ENCODE results near the gene PRKAG2.
"Not testable (repeated sequence)": the region's sequence is repeated elsewhere in the genome, so short reads cannot be mapped to it uniquely, and the experiment has no call there.

Gene PRKAG2

DNA sequence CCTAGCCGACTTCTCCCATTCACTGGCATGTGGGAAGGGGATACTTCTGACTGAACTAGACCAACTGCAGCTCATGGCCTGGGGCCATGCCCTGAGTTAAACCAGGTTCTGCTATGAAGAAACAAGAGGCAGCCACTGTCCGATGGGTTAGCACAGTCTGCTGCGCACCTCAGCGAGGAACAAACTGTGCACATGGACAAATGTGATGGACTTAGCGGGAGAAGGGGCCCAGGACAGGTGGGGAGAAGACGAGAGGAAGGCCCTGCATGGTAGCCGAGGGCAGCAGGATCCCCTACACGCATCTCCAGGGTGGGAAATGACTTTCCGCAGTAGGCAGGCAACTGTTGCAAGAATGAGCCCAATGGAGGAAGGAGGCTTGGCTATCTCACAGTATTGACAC lies 115.0 kb downstream of the PRKAG2 start:
- no peak for DNase-seq

DNA sequence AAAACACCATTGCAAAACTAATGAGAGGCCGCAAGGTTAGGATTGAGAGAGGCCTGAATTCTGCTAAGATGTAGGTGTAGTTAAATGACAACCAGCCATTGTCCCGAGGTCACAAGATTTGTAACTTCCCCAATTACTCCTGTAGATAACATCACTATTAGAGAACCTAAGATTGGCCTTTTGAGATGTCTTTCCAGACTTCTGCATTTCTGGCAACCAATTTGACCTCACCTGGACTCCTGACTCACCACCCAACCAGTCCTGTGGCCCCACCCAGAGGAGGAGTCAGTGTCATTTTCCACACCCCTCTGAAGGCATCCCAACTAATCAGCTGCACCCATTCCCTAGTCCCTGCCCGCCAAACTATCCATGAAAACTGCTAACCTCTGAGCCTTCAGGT lies 115.7 kb downstream of the PRKAG2 start:
- DNase-seq: no peak

- peak; percentile 47 to 51 for DNase-seq
Measured at GRCh38 chr7:151759591-151760042, 117.3 kb downstream of the PRKAG2 start.

GRCh38 chr7:151758622-151759540 lies 118.0 kb downstream of the PRKAG2 start:
- DNase-seq: no peak

DNA sequence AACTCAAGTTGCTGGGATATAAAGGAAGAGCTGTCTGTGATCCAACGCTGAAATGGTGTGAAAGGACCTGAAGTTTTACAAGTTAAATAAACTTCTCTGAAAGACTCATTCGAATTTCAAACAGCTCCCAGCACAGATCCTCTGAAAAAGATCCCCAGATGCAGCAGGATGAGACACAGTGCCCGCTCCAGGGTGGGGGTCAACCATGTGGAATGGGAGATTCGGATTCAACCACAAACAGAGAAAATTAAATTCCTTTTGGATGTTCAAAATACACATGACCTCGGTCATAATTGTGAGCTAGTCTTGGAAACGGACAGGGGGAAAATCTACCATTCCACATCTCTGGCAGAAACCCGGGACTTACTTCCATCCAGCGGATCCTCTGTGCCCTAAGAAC lies 119.6 kb downstream of the PRKAG2 start:
- DNase-seq: no peak

DNA sequence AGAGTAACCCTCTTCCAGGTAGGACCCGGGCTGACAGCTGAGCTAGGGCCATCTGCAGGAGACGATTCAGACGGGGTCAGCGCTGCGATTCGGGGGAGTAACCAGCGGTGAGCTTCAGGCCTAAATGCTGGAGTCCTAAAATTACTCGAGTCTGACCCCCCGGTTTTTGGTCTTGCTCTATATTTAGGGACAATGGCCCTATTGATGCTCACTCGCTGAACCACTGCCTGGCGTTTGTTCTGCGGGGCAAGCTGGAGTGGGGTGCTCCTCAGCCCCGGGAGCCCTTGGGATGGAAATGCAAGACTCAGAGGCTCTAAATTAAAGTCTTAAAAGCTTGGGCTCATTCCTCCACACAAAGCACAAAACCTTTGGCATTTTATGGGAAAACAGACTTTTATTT lies 120.0 kb downstream of the PRKAG2 start:
- no peak for DNase-seq

DNA sequence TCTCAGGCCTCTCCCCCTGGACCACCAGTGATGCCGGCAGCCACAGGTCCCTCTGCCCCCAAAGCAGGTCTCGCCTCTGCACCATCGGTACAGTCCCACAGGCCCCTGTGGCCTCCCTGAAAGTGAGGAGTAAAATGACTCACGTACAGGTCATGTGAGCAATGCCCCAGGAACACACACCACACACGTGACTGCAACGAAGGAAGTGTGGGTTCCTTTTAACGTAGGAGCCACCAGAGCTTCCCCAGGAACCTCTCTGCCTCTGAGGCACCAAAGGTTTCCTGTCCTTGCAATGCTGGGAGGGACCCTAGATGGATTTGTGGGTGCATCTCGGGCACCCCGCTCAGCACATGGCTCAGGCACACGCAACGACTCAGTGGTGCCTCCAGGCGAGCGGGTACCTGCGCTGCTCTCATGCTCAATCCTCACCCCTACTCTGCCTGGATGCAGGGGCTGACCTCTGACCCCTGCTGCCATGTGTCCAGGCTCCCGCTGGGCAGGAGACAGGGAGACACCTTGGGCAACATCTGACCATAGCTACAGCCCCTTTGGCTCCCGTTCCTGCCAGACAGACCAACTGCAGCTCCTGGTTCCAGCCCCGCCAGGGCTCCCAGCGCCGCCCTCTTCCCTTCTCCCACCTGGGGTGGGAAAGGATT lies 120.7 kb downstream of the PRKAG2 start:
- peak; percentile 41 to 43 for DNase-seq

- DNase-seq: no peak
Measured at GRCh38 chr7:151755131-151755801, 121.6 kb downstream of the PRKAG2 start.

DNA sequence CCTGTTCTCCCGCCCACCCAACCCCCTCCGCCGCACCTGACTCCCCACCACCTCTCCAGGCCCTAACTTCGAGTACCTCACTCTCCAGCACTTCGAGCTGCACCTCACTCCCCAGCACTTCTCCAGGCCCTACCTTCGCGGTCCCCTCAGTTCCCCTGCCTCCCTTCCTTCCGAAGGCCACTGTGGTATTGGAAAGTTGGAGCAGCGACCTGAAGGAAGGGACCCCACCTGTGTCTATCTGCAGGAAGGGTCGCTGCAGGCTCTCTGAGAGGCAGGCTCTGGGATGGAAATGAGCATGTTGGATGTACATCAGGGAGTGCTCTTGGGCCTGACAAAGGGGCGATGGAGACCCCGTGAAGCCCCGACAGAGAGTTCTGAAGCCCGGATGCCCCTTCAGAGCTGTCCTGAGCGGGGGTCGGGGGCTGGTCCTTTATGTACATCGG lies 122.2 kb downstream of the PRKAG2 start:
- DNase-seq: no peak

DNA sequence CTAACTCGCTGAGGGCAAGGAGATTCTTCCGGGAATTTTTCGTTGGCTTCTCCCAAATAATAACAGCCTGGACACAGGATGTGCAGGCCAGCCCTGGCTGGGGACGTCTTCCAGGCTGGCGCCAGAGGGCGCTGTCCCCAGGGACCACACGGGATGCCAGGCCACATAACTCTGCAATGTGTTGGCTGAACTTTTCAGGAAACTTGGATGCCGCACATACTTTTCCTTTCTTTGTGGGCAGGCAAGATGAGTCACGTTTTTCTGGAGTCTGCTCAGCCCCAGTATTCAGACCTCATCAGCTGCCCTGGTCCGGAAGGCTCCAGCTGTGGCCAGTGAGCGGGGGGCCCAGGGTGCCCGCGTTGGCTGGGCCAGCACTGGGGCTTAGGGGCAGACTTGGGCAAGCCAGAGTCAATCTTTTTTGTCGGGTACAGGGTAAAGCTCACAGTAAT lies 122.7 kb downstream of the PRKAG2 start:
- DNase-seq: no peak

DNA sequence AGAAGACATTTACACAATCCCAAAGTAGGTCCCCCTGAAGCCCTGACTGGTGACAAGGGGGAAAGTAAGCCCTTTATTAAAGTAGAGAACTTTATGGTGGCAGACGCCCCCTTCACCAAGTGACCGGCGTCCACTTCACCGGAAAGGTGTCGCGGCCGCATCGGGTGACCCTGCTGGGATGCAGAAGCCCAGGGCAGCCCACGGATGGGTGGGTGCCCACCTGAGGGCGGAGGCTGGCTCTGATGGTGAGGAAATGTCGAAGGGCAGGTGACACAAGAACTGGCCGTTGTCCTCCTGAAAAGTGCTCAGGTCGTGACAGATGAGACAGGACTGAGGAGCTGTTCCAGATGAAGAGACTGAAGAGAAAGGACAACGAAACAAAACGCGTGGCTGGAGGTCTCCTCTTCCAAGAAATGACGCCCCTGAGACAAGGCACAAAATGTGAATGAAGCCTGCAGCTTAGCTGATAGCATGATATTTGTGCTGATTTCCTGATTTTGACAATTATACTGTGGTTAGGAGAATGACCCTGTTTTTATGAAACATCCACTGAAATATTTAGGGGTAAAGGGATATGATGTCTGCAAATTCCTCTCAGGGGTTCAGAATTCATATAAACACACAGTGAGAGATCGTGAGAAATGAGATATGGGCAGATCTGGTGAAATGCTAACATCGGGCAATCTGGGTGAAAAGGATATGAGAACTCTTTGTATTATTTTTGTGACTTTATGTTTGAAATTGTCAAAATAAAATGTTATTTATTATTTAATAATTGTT lies 123.9 kb downstream of the PRKAG2 start:
- no peak for DNase-seq

- no peak for DNase-seq
Measured at GRCh38 chr7:151752037-151752436, 124.9 kb downstream of the PRKAG2 start.

DNA sequence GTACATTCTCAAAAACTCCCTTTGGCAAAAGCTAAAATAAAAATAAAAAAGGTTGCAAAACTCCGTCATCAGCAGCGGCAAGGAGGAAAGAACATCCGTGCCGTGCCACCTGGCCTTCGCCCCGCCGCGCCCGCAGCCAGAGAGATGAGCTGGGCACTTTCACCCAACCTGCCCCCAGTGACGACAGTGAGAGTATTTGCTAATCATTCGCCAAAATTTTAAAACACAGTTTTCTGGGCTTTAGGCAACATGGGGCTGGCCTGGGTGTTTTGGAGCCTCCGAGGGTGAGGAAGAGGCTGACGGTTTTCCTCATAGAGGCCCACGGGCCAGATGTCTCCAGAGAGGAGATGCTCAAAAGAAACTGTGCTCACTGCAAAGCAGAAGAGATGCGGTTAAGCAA lies 128.2 kb downstream of the PRKAG2 start:
- DNase-seq: no peak

DNA sequence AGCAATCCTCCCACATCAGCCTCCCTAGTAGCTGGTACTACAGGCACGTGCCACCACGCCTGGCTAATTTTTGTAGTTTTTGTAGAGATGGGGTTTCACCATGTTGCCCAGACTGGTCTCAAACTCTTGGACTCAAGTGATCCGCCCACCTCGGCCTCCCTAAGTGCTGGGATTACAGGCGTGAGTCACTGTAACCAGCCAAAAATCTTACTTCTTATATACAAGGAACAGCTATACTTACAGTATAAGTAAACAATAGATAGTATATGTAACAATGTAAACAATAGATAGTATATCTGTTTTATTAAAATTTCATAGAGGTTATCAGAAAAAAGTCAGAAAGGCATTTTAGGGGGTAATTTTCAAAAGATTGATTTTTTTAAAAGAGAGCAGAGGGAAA lies 128.9 kb downstream of the PRKAG2 start:
- DNase-seq: not testable (repeated sequence)

GRCh38 chr7:151745706-151746105 lies 131.2 kb downstream of the PRKAG2 start:
- no peak for DNase-seq

- no peak for DNase-seq
Measured at GRCh38 chr7:151744656-151745638, 132.0 kb downstream of the PRKAG2 start.

DNA sequence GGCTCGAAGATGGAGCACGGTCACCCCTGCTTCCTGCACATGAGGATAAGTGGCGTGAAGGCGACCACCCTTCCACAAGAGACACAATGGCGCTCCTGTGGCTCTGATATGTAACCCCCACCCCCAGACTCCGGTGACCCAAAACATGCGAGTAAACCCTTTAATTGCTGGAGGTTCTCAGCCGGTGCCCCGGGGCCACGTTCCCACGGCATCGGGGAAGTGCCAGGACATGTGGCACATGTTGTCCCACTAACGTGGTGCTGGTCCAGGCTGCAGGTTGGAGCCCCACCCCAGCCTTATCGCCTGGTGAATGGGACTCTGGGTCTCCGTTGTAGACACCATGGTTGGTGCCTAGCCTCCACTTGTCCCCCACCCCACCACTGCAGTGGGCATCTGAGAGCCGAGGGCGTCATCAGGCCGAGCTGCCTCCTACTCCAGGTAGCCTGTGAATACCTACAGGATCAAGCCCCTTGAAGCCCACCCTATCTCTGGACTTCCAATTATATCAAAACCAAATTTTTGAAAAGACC lies 132.8 kb downstream of the PRKAG2 start:
- DNase-seq: no peak

DNA sequence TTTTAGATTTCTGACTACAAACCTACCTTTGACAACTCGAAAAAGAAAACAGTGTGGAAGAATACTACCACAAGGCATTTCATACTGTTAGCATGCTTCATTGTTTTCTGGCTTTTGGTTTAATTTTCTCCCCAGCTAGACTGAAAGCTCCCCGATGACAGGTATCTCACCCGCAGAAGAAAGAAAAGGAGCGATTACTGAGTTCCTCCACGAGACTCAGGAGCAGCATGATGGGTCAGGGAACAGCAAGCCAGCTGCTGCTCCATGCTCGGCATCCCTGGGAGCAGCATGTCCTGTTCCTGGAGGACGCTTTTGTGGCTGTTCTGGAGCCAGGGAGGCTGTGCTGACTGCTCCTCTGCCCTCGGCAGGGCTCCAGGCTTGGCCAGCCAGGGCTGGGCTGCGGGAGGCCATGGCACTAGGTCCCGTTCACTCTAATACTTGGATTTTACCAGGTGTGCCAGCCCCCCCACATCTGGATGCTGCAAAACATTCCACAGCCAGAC lies 133.4 kb downstream of the PRKAG2 start:
- no peak for DNase-seq

DNA sequence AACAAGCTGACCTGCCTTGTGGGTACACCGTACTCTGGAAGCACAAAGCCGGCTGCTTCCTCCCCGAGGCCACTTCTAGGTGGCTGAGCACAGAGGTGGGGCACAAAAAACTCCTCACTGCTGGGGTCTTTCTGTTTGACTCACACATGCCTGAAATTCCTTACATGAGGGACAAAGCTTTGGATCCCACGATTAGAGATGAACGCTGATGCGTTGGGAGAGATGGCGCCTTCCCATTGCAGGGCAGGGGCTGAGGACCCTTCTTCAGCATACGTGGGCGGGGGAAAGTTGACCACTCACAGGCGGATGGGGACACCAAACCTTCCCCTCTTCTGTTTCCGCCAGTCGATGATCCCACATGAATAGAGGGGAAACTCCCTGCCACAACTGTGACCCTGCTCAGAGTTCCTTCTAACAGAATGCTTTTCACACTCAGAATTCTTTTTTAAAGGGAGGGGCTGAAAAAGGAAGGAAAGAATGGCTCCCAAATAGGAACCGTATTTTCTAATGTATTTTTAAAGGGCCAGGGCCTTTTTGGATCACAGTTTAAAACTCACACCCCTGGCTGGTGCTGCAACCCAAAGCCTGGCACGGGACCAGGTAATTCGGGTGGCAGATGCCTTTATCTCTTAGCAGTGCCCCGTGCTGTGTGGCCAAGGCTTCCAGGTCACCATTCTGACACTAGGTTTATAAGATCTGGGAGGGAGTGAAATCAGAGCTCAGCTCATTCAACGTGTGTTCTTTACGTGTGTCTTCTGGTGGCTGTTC lies 134.0 kb downstream of the PRKAG2 start:
- no peak for DNase-seq

DNA sequence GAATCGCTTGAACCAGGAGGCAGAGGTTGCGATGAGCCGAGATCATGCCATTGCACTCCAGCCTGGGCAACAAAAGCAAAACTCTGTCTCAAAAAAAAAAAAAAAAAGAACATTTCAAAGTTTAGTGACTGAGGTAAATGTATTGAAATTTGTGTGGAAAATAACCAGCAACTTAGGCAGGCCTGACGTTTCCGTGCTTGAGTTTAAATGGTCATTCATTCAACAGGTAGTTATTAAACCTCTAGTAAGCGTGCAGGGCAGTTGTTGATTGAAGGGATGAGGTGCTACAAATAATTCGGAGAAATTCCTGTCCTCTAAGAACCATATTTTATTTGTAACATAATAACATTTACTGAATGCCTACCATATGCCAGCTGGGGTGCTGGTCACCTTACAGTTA lies 135.3 kb downstream of the PRKAG2 start:
- DNase-seq: no peak
